SU-DHL-6 (cell line): Measurements from ENCODE around the gene SNRNP27.

ENCODE experiments used
- CTCF ChIP-seq: fragments of 200-600 bp; sonication (generic); IDR thresholded peaks from one replicate; pipeline ENCODE4 v1.5.1; 2017; ENCODE audit warnings: antibody characterized with exemption, mild to moderate bottlenecking, low read length, moderate library complexity; ENCODE audit not compliant: insufficient read depth, poor library complexity, severe bottlenecking
- EZH2phosphoT487 ChIP-seq: fragments of 200-600 bp; sonication (generic), shearing (Covaris generic); conservative IDR thresholded peaks from 2 replicates; pipeline ENCODE4 v1.6.1; 2018; ENCODE audit warnings: mild to moderate bottlenecking, antibody characterized with exemption, low read length, moderate library complexity, mixed read lengths

- TF ChIP-seq CTCF (no peak), EZH2phosphoT487 (no peak)
Measured at GRCh38 chr2:69943843-69944525, 50.2 kb downstream of the SNRNP27 start.
